Testis (tissue), 3 donors: ENCODE data around the gene CYP2F1. TPM values are rescaled to one million over a fixed set of nuclear protein-coding genes. Genes with fewer than 3 reads are reported as not detected.
"Not testable (repeated sequence)": the region's sequence is repeated elsewhere in the genome, so short reads cannot be mapped to it uniquely, and the experiment has no call there.

Experiments
- DNase-seq: peaks from one replicate; pipeline ENCODE4 v3.0.0-alpha.2; 2019
- H3K27ac ChIP-seq, 2 donors: fragments of 200-600 bp; sonication (generic); one replicate each; pipeline ENCODE4 v1.5.1; 2019
- H3K27me3 ChIP-seq: fragments of 200-600 bp; sonication (generic); one replicate; pipeline ENCODE4 v1.5.1; 2019
- H3K36me3 ChIP-seq: fragments of 200-600 bp; sonication (generic); one replicate; pipeline ENCODE4 v1.5.1; 2017; ENCODE audit warnings: low read depth; ENCODE audit errors: missing control alignments
- H3K4me1 ChIP-seq: fragments of 200-600 bp; sonication (generic); one replicate; pipeline ENCODE4 v1.5.1; 2019
- H3K4me3 ChIP-seq, 2 donors: fragments of 200-600 bp; sonication (generic); one replicate each; pipeline ENCODE4 v1.5.1; 2017 to 2019
- H3K9me3 ChIP-seq: fragments of 200-600 bp; sonication (generic); one replicate; pipeline ENCODE4 v1.5.1; 2017
- POLR2A ChIP-seq: fragments of 450-650 bp; IDR thresholded peaks from one replicate; pipeline ENCODE4 v1.6.1; 2017; ENCODE audit warnings: antibody characterized with exemption, mild to moderate bottlenecking, moderate library complexity
- WGBS, 2 donors: methylation state at CpG; one replicate each; pipeline ENCODE4 v1.1.5; 2018; 5-methylcytosine and 5-hydroxymethylcytosine counted together
- intact Hi-C: fragments of 100-400 bp; cut with DNase I; formaldehyde crosslinking; loops from one replicate; pipeline ENCODE4 v1.15.1; 2023; ENCODE audit warnings: low total_unique reads
- polyA plus RNA-seq: library from polyadenylated mRNA; stranded (reverse); fragments of 350-450 nt; fragmentation: Illumina TruSeq; extraction: RNeasy Lipid Tissue Mini Kit (QIAGEN cat#74804); gene quantifications from one replicate; pipeline ENCODE4 v1.2.3, GENCODE V29; 2014; ENCODE audit warnings: low read depth, low replicate concordance; ENCODE audit not compliant: insufficient read depth
- total RNA-seq, 2 donors: library from RNA; depleted of rRNA; stranded (reverse); fragments of >200 nt; gene quantifications; one replicate each; pipeline ENCODE4 v1.2.3, GENCODE V29; 2016
- TF ChIP-seq, protein P1 (sequence below), 3 experiments: fragments of 450-650 bp in 2 of 3; fragments of 200-600 bp in 1 of 3; sonication (generic) in 1 of 3; IDR thresholded peaks; one replicate each; pipeline ENCODE4 v1.5.1; 2016 to 2019; ENCODE audit warnings: antibody characterized with exemption in 3 of 3, mild to moderate bottlenecking in 2 of 3, moderate library complexity in 1 of 3

The CYP2F1 gene
- total and polyA plus RNA-seq, 3 donors from 2014 or later = 1.7 to 4.1 (median 2.5) TPM

DNA sequence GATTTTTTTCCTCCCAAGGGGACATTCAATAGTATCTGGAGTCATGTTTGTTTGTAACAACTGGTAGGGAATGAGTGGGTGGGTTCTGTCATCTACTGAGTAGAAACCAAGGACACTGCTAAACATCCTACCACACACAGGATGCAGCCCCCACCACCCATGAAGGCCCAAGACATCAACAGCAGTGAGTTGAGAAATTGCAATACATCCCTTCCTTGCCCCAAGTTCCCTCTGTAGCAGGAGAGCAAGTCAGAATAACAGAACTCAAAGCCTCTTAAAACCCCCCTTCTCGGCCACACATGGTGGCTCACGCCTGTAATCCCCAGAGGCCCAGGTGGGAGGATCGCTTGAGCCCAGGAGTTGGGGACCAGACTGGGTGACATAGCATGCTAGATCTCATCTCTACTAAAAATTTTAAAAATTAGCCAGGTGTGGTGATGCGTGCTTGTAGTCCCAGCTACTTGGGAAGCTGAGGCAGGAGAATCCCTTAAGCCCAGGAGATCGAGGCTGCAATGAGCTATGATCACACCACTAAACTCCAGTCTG is 2.4 kb upstream of the CYP2F1 start:
- TF ChIP-seq POLR2A = no peak
- TF ChIP-seq, protein P1, sequence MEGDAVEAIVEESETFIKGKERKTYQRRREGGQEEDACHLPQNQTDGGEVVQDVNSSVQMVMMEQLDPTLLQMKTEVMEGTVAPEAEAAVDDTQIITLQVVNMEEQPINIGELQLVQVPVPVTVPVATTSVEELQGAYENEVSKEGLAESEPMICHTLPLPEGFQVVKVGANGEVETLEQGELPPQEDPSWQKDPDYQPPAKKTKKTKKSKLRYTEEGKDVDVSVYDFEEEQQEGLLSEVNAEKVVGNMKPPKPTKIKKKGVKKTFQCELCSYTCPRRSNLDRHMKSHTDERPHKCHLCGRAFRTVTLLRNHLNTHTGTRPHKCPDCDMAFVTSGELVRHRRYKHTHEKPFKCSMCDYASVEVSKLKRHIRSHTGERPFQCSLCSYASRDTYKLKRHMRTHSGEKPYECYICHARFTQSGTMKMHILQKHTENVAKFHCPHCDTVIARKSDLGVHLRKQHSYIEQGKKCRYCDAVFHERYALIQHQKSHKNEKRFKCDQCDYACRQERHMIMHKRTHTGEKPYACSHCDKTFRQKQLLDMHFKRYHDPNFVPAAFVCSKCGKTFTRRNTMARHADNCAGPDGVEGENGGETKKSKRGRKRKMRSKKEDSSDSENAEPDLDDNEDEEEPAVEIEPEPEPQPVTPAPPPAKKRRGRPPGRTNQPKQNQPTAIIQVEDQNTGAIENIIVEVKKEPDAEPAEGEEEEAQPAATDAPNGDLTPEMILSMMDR (IDR thresholded peaks at IDR 0.05) = no peak
- WGBS, 2 donors = 89 to 93% methylated on average over 5 of the region's 5 CpGs

GRCh38 chr19:41112728-41113290 is 1.4 kb upstream of the CYP2F1 start:
- Histone ChIP-seq H3K9me3 (no peaks in the 10 kb centered on the region), H3K27ac (no peak overlapping the region), H3K36me3 (no peaks in the 10 kb centered on the region), H3K4me3 (no peak overlapping the region), H3K27me3 (no peaks in the 10 kb centered on the region), H3K4me1 (no peaks in the 10 kb centered on the region)
- 81 to 91% methylated on average over 7 of the region's 7 CpGs for WGBS, 2 donors
- no peak for DNase-seq
- intact Hi-C loops = no loop called here
- TF ChIP-seq, protein P1 (IDR thresholded peaks at IDR 0.05) = no peak
- TF ChIP-seq POLR2A = no peak

More for the DNA sequence above, 2.4 kb upstream of the CYP2F1 start:
- no peaks in the 10 kb centered on the region for H3K27me3 ChIP-seq
- H3K9me3 ChIP-seq = no peaks in the 10 kb centered on the region
- no peaks in the 10 kb centered on the region for H3K36me3 ChIP-seq
- no peaks in the 10 kb centered on the region for H3K4me1 ChIP-seq
- no peak overlapping the region for H3K27ac ChIP-seq
- DNase-seq = no peak
- H3K4me3 ChIP-seq = no peak overlapping the region
- intact Hi-C loops = no loop called here

- no peak overlapping the region for H3K4me3 ChIP-seq
- H3K36me3 ChIP-seq = no peaks in the 10 kb centered on the region
- intact Hi-C loops = no loop called here
- TF ChIP-seq, protein P1 (IDR thresholded peaks at IDR 0.05) = no peak
- TF ChIP-seq POLR2A = no peak
- no peak overlapping the region for H3K27ac ChIP-seq
- DNase-seq = no peak
- no peaks in the 10 kb centered on the region for H3K4me1 ChIP-seq
- H3K9me3 ChIP-seq = no peaks in the 10 kb centered on the region
- 88 to 93% methylated on average over 8 of the region's 8 CpGs for WGBS, 2 donors
- H3K27me3 ChIP-seq = no peaks in the 10 kb centered on the region
Measured at GRCh38 chr19:41116261-41116660, 2.0 kb downstream of the CYP2F1 start.

DNA sequence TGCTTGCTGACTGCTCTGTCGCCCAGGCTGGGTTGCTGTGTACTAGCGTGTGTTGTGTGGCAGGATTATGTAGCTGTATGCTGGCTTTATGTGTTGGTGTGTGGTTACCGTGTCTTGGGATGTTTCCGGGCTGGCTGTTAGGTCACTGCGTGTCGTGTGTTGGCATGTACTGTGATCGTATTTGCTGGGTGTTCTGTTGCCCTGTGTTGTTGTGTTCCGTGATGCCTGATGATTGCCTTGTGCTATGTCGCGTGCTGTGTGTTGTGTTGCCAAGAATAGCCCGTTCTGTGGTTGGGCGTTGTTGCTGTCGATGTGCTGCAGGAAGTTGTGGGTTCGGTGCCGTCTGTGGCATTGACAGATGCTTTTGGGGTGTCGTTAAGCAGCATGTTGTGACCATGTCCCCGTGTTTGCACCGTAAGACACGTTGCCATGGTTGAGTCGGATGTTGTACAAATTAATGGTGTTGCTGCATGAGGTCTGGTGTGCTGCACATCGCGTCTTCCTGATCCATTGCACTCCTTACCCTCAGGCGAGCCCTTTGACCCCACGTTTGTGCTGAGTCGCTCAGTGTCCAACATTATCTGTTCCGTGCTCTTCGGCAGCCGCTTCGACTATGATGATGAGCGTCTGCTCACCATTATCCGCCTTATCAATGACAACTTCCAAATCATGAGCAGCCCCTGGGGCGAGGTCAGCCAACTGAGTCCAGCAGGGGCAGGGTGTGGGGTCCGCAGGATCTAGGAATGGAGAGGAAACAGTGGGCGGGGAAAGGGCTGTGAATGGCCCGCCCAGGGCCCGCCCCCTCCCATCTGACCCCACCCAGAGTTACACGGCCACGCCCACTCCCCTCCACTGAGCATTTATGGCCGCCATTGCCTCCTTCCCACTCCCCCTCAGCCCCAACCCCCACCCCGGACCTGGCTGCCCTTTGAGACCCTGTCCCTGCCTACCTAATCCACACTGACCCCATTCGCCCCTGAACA is 7.0 kb downstream of the CYP2F1 start:
- intact Hi-C loops = not testable (repeated sequence)

DNA sequence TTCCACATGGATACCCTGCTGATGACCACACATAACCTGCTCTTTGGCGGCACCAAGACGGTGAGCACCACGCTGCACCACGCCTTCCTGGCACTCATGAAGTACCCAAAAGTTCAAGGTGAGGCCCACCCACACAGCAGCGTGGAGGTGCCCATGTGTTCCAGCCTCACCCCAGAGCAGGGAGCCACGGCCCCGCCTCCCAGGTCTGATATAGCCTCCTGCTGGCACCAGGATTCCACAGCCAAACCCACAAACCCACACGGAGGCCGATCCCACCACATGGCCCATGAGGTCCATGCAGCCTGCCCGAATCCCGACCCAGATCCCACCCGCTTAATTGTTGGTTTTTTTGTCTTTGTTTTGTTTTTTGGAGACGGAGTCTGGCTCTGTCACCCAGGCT is 8.6 kb downstream of the CYP2F1 start:
- WGBS, 2 donors = 93 to 95% methylated on average over 5 to 13 of the region's 13 CpGs
- intact Hi-C loops, DNase-seq: not testable (repeated sequence)

More for the DNA sequence above, 7.0 kb downstream of the CYP2F1 start:
- DNase-seq, H3K9me3 ChIP-seq, H3K27me3 ChIP-seq, H3K4me1 ChIP-seq, H3K36me3 ChIP-seq, H3K27ac ChIP-seq, H3K4me3 ChIP-seq: not testable (repeated sequence)
- WGBS, 2 donors = 47 to 72% methylated on average over 20 to 38 of the region's 41 CpGs

More for the DNA sequence above, 8.6 kb downstream of the CYP2F1 start:
- H3K4me1 ChIP-seq, H3K27ac ChIP-seq, H3K36me3 ChIP-seq, H3K27me3 ChIP-seq, H3K4me3 ChIP-seq, H3K9me3 ChIP-seq: not testable (repeated sequence)
